OCI-LY1 (cell line): ENCODE measurements around the gene NPM1.

Experiments used
- H2AFZ ChIP-seq: fragments of 200-600 bp; sonication (generic), shearing (Covaris generic); 2 replicates; pipeline ENCODE4 v1.6.0; 2014; ENCODE audit warnings: antibody characterized with exemption, mild to moderate bottlenecking, low read length
- H3F3A ChIP-seq: fragments of 200-600 bp; sonication (generic), shearing (Covaris generic); 2 replicates; pipeline ENCODE4 v1.6.0; 2014; ENCODE audit warnings: mild to moderate bottlenecking, antibody characterized with exemption, low read length, moderate library complexity; ENCODE audit not compliant: insufficient read depth
- H3K27ac ChIP-seq: fragments of 200-600 bp; sonication (generic); 2 replicates; pipeline ENCODE4 v1.5.1; 2014; ENCODE audit warnings: low read length, mixed run types, mild to moderate bottlenecking, low read depth; ENCODE audit not compliant: poor library complexity, severe bottlenecking
- H3K27me3 ChIP-seq: fragments of 200-600 bp; sonication (generic); 2 replicates; pipeline ENCODE4 v1.6.0; 2014; ENCODE audit warnings: antibody characterized with exemption, mild to moderate bottlenecking, low read length, moderate library complexity; ENCODE audit not compliant: insufficient read depth
- H3K36me3 ChIP-seq: fragments of 200-600 bp; sonication (generic); 2 replicates; pipeline ENCODE4 v1.6.1; 2014; ENCODE audit warnings: mild to moderate bottlenecking, antibody characterized with exemption, low read length, moderate library complexity, mixed read lengths; ENCODE audit not compliant: insufficient read depth
- H3K4me1 ChIP-seq: fragments of 200-600 bp; sonication (generic); 2 replicates; pipeline ENCODE4 v1.5.1; 2014; ENCODE audit warnings: mild to moderate bottlenecking, low read length, moderate library complexity; ENCODE audit not compliant: insufficient read depth, severe bottlenecking
- H3K4me2 ChIP-seq: fragments of 200-600 bp; sonication (generic), shearing (Covaris generic); 2 replicates; pipeline ENCODE4 v1.6.1; 2014; ENCODE audit warnings: low read length
- H3K4me3 ChIP-seq: fragments of 200-600 bp; sonication (generic); 2 replicates; pipeline ENCODE4 v1.5.1; 2014; ENCODE audit warnings: low read length, low read depth, mild to moderate bottlenecking, mixed read lengths; ENCODE audit not compliant: poor library complexity, severe bottlenecking
- H3K79me2 ChIP-seq: fragments of 200-600 bp; shearing (Covaris generic); 2 replicates; pipeline ENCODE4 v1.6.1; 2016; ENCODE audit warnings: mixed run types, low read length, mixed read lengths; ENCODE audit not compliant: insufficient read depth
- H3K9ac ChIP-seq: fragments of 200-600 bp; sonication (generic), shearing (Covaris generic); 2 replicates; pipeline ENCODE4 v1.6.1; 2014; ENCODE audit warnings: mild to moderate bottlenecking, low read length, mixed read lengths
- H3K9me2 ChIP-seq: fragments of 200-600 bp; sonication (generic), shearing (Covaris generic); 2 replicates; pipeline ENCODE4 v1.6.1; 2014; ENCODE audit warnings: low read depth, mild to moderate bottlenecking, low read length, mixed read lengths
- H3K9me3 ChIP-seq: fragments of 200-600 bp; shearing (Covaris generic); 2 replicates; pipeline ENCODE4 v1.6.1; 2014; ENCODE audit warnings: low read length, mixed read lengths
- H4K20me1 ChIP-seq: fragments of 200-600 bp; sonication (generic), shearing (Covaris generic); 2 replicates; pipeline ENCODE4 v1.6.0; 2016; ENCODE audit warnings: mild to moderate bottlenecking, low read length; ENCODE audit not compliant: insufficient read depth
- CTCF ChIP-seq: fragments of 200-600 bp; sonication (generic), shearing (Covaris generic); IDR thresholded peaks from 2 replicates; pipeline ENCODE4 v1.5.1; 2017; ENCODE audit warnings: mild to moderate bottlenecking, antibody characterized with exemption, low read length, moderate library complexity, mixed read lengths
- EZH2 ChIP-seq: fragments of 200-600 bp; sonication (generic), shearing (Covaris generic); IDR thresholded peaks from 2 replicates; pipeline ENCODE4 v1.8.0; 2017; ENCODE audit warnings: borderline replicate concordance, mixed run types, mild to moderate bottlenecking, antibody characterized with exemption, low read length, moderate library complexity, mixed read lengths

The NPM1 gene

GRCh38 chr5:171453988-171454387 is 66.3 kb downstream of the NPM1 start:
- no peak overlapping the region for H2AFZ ChIP-seq
- H3F3A ChIP-seq, result no peaks in the 10 kb centered on the region
- no peak overlapping the region for H3K9ac ChIP-seq
- H4K20me1 ChIP-seq, result no peaks in the 10 kb centered on the region
- no peak overlapping the region for H3K27ac ChIP-seq
- H3K27me3 ChIP-seq, result no peaks in the 10 kb centered on the region; the same call in 1 of the 2 replicates
- H3K9me3 ChIP-seq, result no peaks in the 10 kb centered on the region
- H3K79me2 ChIP-seq, result no peaks in the 10 kb centered on the region
- no peaks in the 10 kb centered on the region for H3K36me3 ChIP-seq
- no peaks in the 10 kb centered on the region for H3K9me2 ChIP-seq
- no peaks in the 10 kb centered on the region for H3K4me1 ChIP-seq
- no peak overlapping the region for H3K4me3 ChIP-seq
- no peak overlapping the region for H3K4me2 ChIP-seq
- TF ChIP-seq CTCF (no peak), EZH2 (no peak)

- H3K27me3 ChIP-seq, result no peaks in the 10 kb centered on the region; the same call in 1 of the 2 replicates
- H3F3A ChIP-seq, result no peaks in the 10 kb centered on the region
- H3K9me3 ChIP-seq, result no peaks in the 10 kb centered on the region
- no peak overlapping the region for H3K4me3 ChIP-seq
- no peaks in the 10 kb centered on the region for H3K4me1 ChIP-seq
- no peaks in the 10 kb centered on the region for H3K9me2 ChIP-seq
- no peaks in the 10 kb centered on the region for H3K36me3 ChIP-seq
- no peaks in the 10 kb centered on the region for H4K20me1 ChIP-seq
- TF ChIP-seq EZH2 (no peak), CTCF (no peak)
- no peaks in the 10 kb centered on the region for H3K79me2 ChIP-seq
- no peak overlapping the region for H3K9ac ChIP-seq
- no peak overlapping the region for H2AFZ ChIP-seq
- no peak overlapping the region for H3K4me2 ChIP-seq
- no peak overlapping the region for H3K27ac ChIP-seq
Measured at GRCh38 chr5:171454549-171454948, 66.9 kb downstream of the NPM1 start.

- H4K20me1 ChIP-seq, result no peaks in the 10 kb centered on the region
- no peaks in the 10 kb centered on the region; the same call in 1 of the 2 replicates for H3K27me3 ChIP-seq
- H3K9me3 ChIP-seq, result no peaks in the 10 kb centered on the region
- no peaks in the 10 kb centered on the region for H3K4me1 ChIP-seq
- no peak overlapping the region for H3K4me3 ChIP-seq
- H3K79me2 ChIP-seq, result no peaks in the 10 kb centered on the region
- H2AFZ ChIP-seq, result no peak overlapping the region
- no peaks in the 10 kb centered on the region for H3K36me3 ChIP-seq
- no peak overlapping the region for H3K4me2 ChIP-seq
- no peak overlapping the region for H3K27ac ChIP-seq
- H3K9me2 ChIP-seq, result no peaks in the 10 kb centered on the region
- no peak overlapping the region for H3K9ac ChIP-seq
- TF ChIP-seq EZH2 (no peak), CTCF (no peak)
- no peaks in the 10 kb centered on the region for H3F3A ChIP-seq
Measured at GRCh38 chr5:171455522-171455921, 67.9 kb downstream of the NPM1 start.
